Smooth muscle cell (in vitro differentiated cells): ENCODE data around the gene SLC26A1. TPM values are rescaled to one million over a fixed set of nuclear protein-coding genes. Genes with fewer than 3 reads are reported as not detected.

Source experiments
- DNase-seq: peaks from one replicate; lab custom pipeline; 2025; ENCODE audit not compliant: unreplicated experiment; lab: John Stamatoyannopoulos, UW
- H2AFZ ChIP-seq: fragments of 200-600 bp; sonication (generic); 2 replicates; pipeline ENCODE4 v1.6.0; 2016; ENCODE audit warnings: antibody characterized with exemption, low read depth, mild to moderate bottlenecking
- H3F3A ChIP-seq: fragments of 200-600 bp; sonication (generic); 2 replicates; pipeline ENCODE4 v1.6.0; 2017; ENCODE audit warnings: antibody characterized with exemption, low read depth
- H3K27ac ChIP-seq: fragments of 200-600 bp; sonication (generic); 2 replicates; pipeline ENCODE4 v1.5.1; 2016; ENCODE audit warnings: low read depth, mild to moderate bottlenecking
- H3K27me3 ChIP-seq: fragments of 200-600 bp; sonication (generic); 2 replicates; pipeline ENCODE4 v1.6.1; 2016; ENCODE audit warnings: low read depth, mild to moderate bottlenecking
- H3K36me3 ChIP-seq: fragments of 200-600 bp; sonication (generic); 2 replicates; pipeline ENCODE4 v1.5.1; 2016; ENCODE audit warnings: low read depth
- H3K4me1 ChIP-seq: fragments of 200-600 bp; sonication (generic); 2 replicates; pipeline ENCODE4 v1.5.1; 2016; ENCODE audit warnings: low read depth
- H3K4me2 ChIP-seq: fragments of 200-600 bp; sonication (generic); 2 replicates; pipeline ENCODE4 v1.6.0; 2016; ENCODE audit warnings: mild to moderate bottlenecking
- H3K4me3 ChIP-seq: fragments of 200-600 bp; sonication (generic); 2 replicates; pipeline ENCODE4 v1.5.1; 2016; ENCODE audit warnings: mild to moderate bottlenecking
- H3K79me2 ChIP-seq: fragments of 200-600 bp; sonication (generic); 2 replicates; pipeline ENCODE4 v1.6.0; 2016; ENCODE audit warnings: low read depth, mild to moderate bottlenecking
- H3K9ac ChIP-seq: fragments of 200-600 bp; sonication (generic); 2 replicates; pipeline ENCODE4 v1.6.0; 2016; ENCODE audit warnings: low read depth
- H3K9me3 ChIP-seq: fragments of 200-600 bp; sonication (generic); replicated peaks from 2 replicates; pipeline ENCODE4 v1.5.1; 2016; ENCODE audit warnings: low read depth
- H4K20me1 ChIP-seq: fragments of 200-600 bp; sonication (generic); 2 replicates; pipeline ENCODE4 v1.6.0; 2016; ENCODE audit warnings: low read depth
- CTCF ChIP-seq: fragments of 200-600 bp; sonication (generic); IDR thresholded peaks from 2 replicates; pipeline ENCODE4 v1.5.1; 2017; ENCODE audit warnings: borderline replicate concordance, mild to moderate bottlenecking, antibody characterized with exemption; ENCODE audit not compliant: insufficient read depth, poor library complexity, severe bottlenecking
- WGBS: methylation state at CpG from one replicate; pipeline ENCODE4 v1.1.7; 2016; ENCODE audit warnings: low lambda C conversion rate; 5-methylcytosine and 5-hydroxymethylcytosine counted together
- polyA plus RNA-seq: library from polyadenylated mRNA; unstranded; fragments of >200 nt; fragmentation: Nextera tagmentation; extraction: Ambion mirVana; gene quantifications from 2 replicates; pipeline ENCODE4 v1.2.1, GENCODE V29; 2016
- total RNA-seq: library from RNA; depleted of rRNA; stranded (reverse); fragments of >200 nt; gene quantifications from 2 replicates; pipeline ENCODE4 v1.2.3, GENCODE V29; 2014

Gene SLC26A1
- total and polyA plus RNA-seq, 2 experiments from 2014 or later: 0.67 to 1.7 TPM

- H3F3A ChIP-seq: peaks cover 9% of the 10 kb centered on the region
- DNase-seq: peak; percentile 47
- peak overlapping the region; percentile 91 for H3K4me2 ChIP-seq
- H3K9ac ChIP-seq: no peak overlapping the region
- peaks cover 12% of the 10 kb centered on the region for H3K4me1 ChIP-seq
- H3K36me3 ChIP-seq: no peaks in the 10 kb centered on the region
- H3K27ac ChIP-seq: peak overlapping the region; percentile 65
- no peaks in the 10 kb centered on the region for H3K9me3 ChIP-seq
- no peaks in the 10 kb centered on the region for H3K79me2 ChIP-seq
- H4K20me1 ChIP-seq: peaks cover 33% of the 10 kb centered on the region
- TF ChIP-seq CTCF: no peak
- 7% methylated on average over 34 of the region's 36 CpGs for WGBS
- H3K27me3 ChIP-seq: peaks cover 31% of the 10 kb centered on the region
- H2AFZ ChIP-seq: peak overlapping the region; percentile 75
- peak overlapping the region; percentile 57 for H3K4me3 ChIP-seq
These were observed 17.3 kb upstream of the SLC26A1 start for GRCh38 chr4:1010395-1011021.

- peaks cover 8% of the 10 kb centered on the region for H3K4me1 ChIP-seq
- H4K20me1 ChIP-seq: peaks cover 26% of the 10 kb centered on the region
- peak; percentile 2 for TF ChIP-seq CTCF
- H3K36me3 ChIP-seq: no peaks in the 10 kb centered on the region
- H3K27ac ChIP-seq: peak overlapping the region; percentile 65
- DNase-seq: peak; percentile 54
- peak overlapping the region; percentile 98 for H2AFZ ChIP-seq
- no peaks in the 10 kb centered on the region for H3K9me3 ChIP-seq
- H3K4me3 ChIP-seq: peak overlapping the region; percentile 82
- H3K4me2 ChIP-seq: peak overlapping the region; percentile 99
- 2% methylated on average over 36 of the region's 109 CpGs for WGBS
- peaks cover 9% of the 10 kb centered on the region for H3F3A ChIP-seq
- H3K27me3 ChIP-seq: peaks cover 37% of the 10 kb centered on the region
- no peaks in the 10 kb centered on the region for H3K79me2 ChIP-seq
- H3K9ac ChIP-seq: peak overlapping the region; percentile 57
These were observed 16.6 kb upstream of the SLC26A1 start for GRCh38 chr4:1009542-1010394.

GRCh38 chr4:1008840-1009541 is 15.8 kb upstream of the SLC26A1 start:
- Histone ChIP-seq H3K36me3 (no peaks in the 10 kb centered on the region), H2AFZ (peak overlapping the region; percentile 98), H3K4me1 (peaks cover 8% of the 10 kb centered on the region), H3K9me3 (no peaks in the 10 kb centered on the region), H4K20me1 (peaks cover 20% of the 10 kb centered on the region), H3K4me3 (peak overlapping the region; percentile 82), H3K27me3 (peaks cover 44% of the 10 kb centered on the region), H3F3A (peaks cover 9% of the 10 kb centered on the region), H3K79me2 (no peaks in the 10 kb centered on the region), H3K9ac (peak overlapping the region; percentile 57), H3K4me2 (peak overlapping the region; percentile 99), H3K27ac (no peak overlapping the region)
- DNase-seq: no peak
- no peak for TF ChIP-seq CTCF
- WGBS: 15% methylated on average over 28 of the region's 36 CpGs
